WTC11 (cell line): ENCODE data around the gene VPS8. TPM values are rescaled to one million over a fixed set of nuclear protein-coding genes. Genes with fewer than 3 reads are reported as not detected.

Source experiments
- ATAC-seq: fragments of 200-7000 bp; cut with Tn5 transposase; 2 replicates; pipeline ENCODE4 v1.10.0; 2021; ENCODE audit warnings: mild to moderate bottlenecking, moderate library complexity
- CTCF ChIA-PET: fragments of 300-600 bp; sonication (Branson Sonifier 250); formaldehyde crosslinking; loops from one replicate; lab custom pipeline; 2021; ENCODE audit warnings: antibody characterized with exemption; lab: Charles Lee
- POLR2A ChIA-PET: fragments of 350-600 bp; sonication (Branson Sonifier 250); formaldehyde crosslinking; loops from one replicate; lab custom pipeline; 2021; ENCODE audit warnings: antibody characterized with exemption; lab: Charles Lee
- DNase-seq: peaks from one replicate; pipeline ENCODE4 v3.0.0; 2021; ENCODE audit warnings: low spot score
- H3K27ac Mint-ChIP-seq: 2 replicates; pipeline ENCODE4 v1.8.0; 2021; ENCODE audit warnings: mixed read lengths
- H3K27me3 Mint-ChIP-seq: 2 replicates; pipeline ENCODE4 v1.8.0; 2021; ENCODE audit warnings: low read depth, mild to moderate bottlenecking, moderate library complexity, mixed read lengths
- H3K36me3 Mint-ChIP-seq: 2 replicates; pipeline ENCODE4 v1.8.0; 2021; ENCODE audit warnings: mixed read lengths
- H3K4me1 Mint-ChIP-seq: 2 replicates; pipeline ENCODE4 v1.8.0; 2022; ENCODE audit warnings: mixed read lengths
- H3K4me3 Mint-ChIP-seq: 2 replicates; pipeline ENCODE4 v1.8.0; 2021; ENCODE audit warnings: mild to moderate bottlenecking, moderate library complexity, mixed read lengths
- H3K9me3 Mint-ChIP-seq: 2 replicates; pipeline ENCODE4 v1.8.0; 2021; ENCODE audit warnings: mixed read lengths
- FOXK1 ChIP-seq: sonication (generic); formaldehyde crosslinking; IDR thresholded peaks from 2 replicates; pipeline ENCODE4 v1.8.0; 2022; ENCODE audit warnings: mild to moderate bottlenecking, moderate library complexity, missing genetic modification reagents
- FOXP1 ChIP-seq: sonication (generic); formaldehyde crosslinking; IDR thresholded peaks from 2 replicates; pipeline ENCODE4 v1.8.0; 2022; ENCODE audit warnings: missing genetic modification reagents, mild to moderate bottlenecking, moderate library complexity, borderline replicate concordance
- GABPB1 ChIP-seq: sonication (generic); formaldehyde crosslinking; IDR thresholded peaks from 2 replicates; pipeline ENCODE4 v1.8.1; 2023; ENCODE audit warnings: mild to moderate bottlenecking, missing genetic modification reagents
- IRF2 ChIP-seq: sonication (generic); formaldehyde crosslinking; IDR thresholded peaks from 2 replicates; pipeline ENCODE4 v1.8.0; 2022; ENCODE audit warnings: low read depth, missing genetic modification reagents, borderline replicate concordance
- JAZF1 ChIP-seq: fragments of 250-450 bp; sonication (Bioruptor Pico); IDR thresholded peaks from 2 replicates; pipeline ENCODE4 v1.9.0; 2021; ENCODE audit warnings: moderate library complexity, mild to moderate bottlenecking, inconsistent platforms
- KAT7 ChIP-seq: sonication (generic); formaldehyde crosslinking; IDR thresholded peaks from 2 replicates; pipeline ENCODE4 v1.8.1; 2023; ENCODE audit warnings: missing genetic modification reagents, mild to moderate bottlenecking, borderline replicate concordance
- NR3C1 ChIP-seq: sonication (generic); formaldehyde crosslinking; conservative IDR thresholded peaks from 2 replicates; pipeline ENCODE4 v1.8.1; 2023; ENCODE audit warnings: low read depth, mild to moderate bottlenecking, missing genetic modification reagents
- OVOL2 ChIP-seq: fragments of 250-450 bp; sonication (Bioruptor Pico); IDR thresholded peaks from 2 replicates; pipeline ENCODE4 v1.9.0; 2021; ENCODE audit warnings: mild to moderate bottlenecking, borderline replicate concordance
- PREB ChIP-seq: sonication (generic); formaldehyde crosslinking; IDR thresholded peaks from 2 replicates; pipeline ENCODE4 v1.8.1; 2022; ENCODE audit warnings: mild to moderate bottlenecking, missing genetic modification reagents, moderate library complexity, borderline replicate concordance
- SOX15 ChIP-seq: fragments of 250-450 bp; sonication (Bioruptor Pico); IDR thresholded peaks from 2 replicates; pipeline ENCODE4 v1.9.0; 2021; ENCODE audit warnings: mild to moderate bottlenecking
- USF2 ChIP-seq: sonication (generic); formaldehyde crosslinking; IDR thresholded peaks from 2 replicates; pipeline ENCODE4 v1.8.1; 2023; ENCODE audit warnings: mild to moderate bottlenecking, missing genetic modification reagents, moderate library complexity
- ZNF425 ChIP-seq: fragments of 250-450 bp; sonication (Bioruptor Pico); conservative IDR thresholded peaks from 2 replicates; pipeline ENCODE4 v1.9.0; 2021; ENCODE audit warnings: mild to moderate bottlenecking
- total RNA-seq: library from RNA; stranded (reverse); gene quantifications from 3 replicates; pipeline ENCODE4 v1.2.3, GENCODE V29; 2021
- TF ChIP-seq, protein P1 (sequence below): sonication (generic); formaldehyde crosslinking; IDR thresholded peaks from 2 replicates; pipeline ENCODE4 v1.8.1; 2022; ENCODE audit warnings: mild to moderate bottlenecking, moderate library complexity, missing genetic modification reagents
- TF ChIP-seq, protein P2 (sequence below): fragments of 250-450 bp; sonication (Bioruptor Pico); IDR thresholded peaks from 2 replicates; pipeline ENCODE4 v1.9.0; 2021; ENCODE audit warnings: mild to moderate bottlenecking
- TF ChIP-seq, protein P3 (sequence below): sonication (generic); formaldehyde crosslinking; IDR thresholded peaks from 2 replicates; pipeline ENCODE4 v1.8.0; 2022; ENCODE audit warnings: mild to moderate bottlenecking, missing genetic modification reagents
- TF ChIP-seq, protein P4 (sequence below): sonication (generic); formaldehyde crosslinking; IDR thresholded peaks from 2 replicates; pipeline ENCODE4 v1.8.0; 2022; ENCODE audit warnings: missing genetic modification reagents

The VPS8 gene
- total RNA-seq, 1 experiment from 2014 or later = 44.9 TPM

- TF ChIP-seq FOXK1 (CRISPR knock-in tag) (no peak), USF2 (CRISPR knock-in tag) (no peak), OVOL2 (CRISPR knock-in tag) (no peak)
- TF ChIP-seq, protein P1, sequence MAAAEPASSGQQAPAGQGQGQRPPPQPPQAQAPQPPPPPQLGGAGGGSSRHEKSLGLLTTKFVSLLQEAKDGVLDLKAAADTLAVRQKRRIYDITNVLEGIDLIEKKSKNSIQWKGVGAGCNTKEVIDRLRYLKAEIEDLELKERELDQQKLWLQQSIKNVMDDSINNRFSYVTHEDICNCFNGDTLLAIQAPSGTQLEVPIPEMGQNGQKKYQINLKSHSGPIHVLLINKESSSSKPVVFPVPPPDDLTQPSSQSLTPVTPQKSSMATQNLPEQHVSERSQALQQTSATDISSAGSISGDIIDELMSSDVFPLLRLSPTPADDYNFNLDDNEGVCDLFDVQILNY (CRISPR knock-in tag) = no peak
Observed at GRCh38 chr3:184822081-184822480, 10.1 kb downstream of the VPS8 start (continued).

DNA sequence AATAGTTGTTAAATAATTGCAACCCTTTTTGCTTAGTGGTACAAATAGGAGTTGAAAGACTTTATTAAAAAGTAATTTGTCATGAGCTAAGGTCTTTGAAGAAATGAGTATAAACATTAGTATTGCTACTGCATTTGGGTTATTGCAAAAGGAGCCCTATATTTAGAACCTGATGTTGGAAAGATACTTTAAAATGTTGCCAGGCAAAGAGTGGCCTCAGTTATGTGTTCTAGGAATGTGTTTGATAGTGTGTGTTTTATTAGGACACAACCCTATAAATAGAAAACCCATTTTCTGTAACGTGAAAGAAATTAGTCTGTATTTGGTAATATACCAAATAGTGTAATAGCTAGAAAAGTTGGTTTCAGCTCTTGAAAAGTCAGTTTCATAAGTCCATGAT is 10.7 kb downstream of the VPS8 start:
- H3K27me3 Mint-ChIP-seq = no peaks in the 10 kb centered on the region
- H3K4me3 Mint-ChIP-seq = no peak overlapping the region
- ATAC-seq (no peak), DNase-seq (no peak)
- CTCF ChIA-PET = interaction anchor here (0.7 kb wide), 2 partner anchors 11 to 268 kb away, joined by 3 to 4 read pairs; partner anchors contain the start of gene VPS8
- TF ChIP-seq, protein P2, sequence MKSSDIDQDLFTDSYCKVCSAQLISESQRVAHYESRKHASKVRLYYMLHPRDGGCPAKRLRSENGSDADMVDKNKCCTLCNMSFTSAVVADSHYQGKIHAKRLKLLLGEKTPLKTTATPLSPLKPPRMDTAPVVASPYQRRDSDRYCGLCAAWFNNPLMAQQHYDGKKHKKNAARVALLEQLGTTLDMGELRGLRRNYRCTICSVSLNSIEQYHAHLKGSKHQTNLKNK (CRISPR knock-in tag) = no peak
- TF ChIP-seq KAT7 (CRISPR knock-in tag) = no peak
- TF ChIP-seq, all 79 proteins: peak for 0
- Mint-ChIP-seq H3K4me1 (no peaks in the 10 kb centered on the region), H3K36me3 (peaks cover 5% of the 10 kb centered on the region; the same call in 1 of the 2 replicates), H3K9me3 (no peaks in the 10 kb centered on the region), H3K27ac (no peak overlapping the region)
- POLR2A ChIA-PET = no interaction called here

GRCh38 chr3:184823990-184824389 is 12.0 kb downstream of the VPS8 start:
- ATAC-seq (no peak), DNase-seq (no peak)
- POLR2A ChIA-PET = no interaction called here
- no peak for TF ChIP-seq ZNF425 (CRISPR knock-in tag)
- TF ChIP-seq GABPB1 (CRISPR knock-in tag) = no peak
- TF ChIP-seq, protein P3, sequence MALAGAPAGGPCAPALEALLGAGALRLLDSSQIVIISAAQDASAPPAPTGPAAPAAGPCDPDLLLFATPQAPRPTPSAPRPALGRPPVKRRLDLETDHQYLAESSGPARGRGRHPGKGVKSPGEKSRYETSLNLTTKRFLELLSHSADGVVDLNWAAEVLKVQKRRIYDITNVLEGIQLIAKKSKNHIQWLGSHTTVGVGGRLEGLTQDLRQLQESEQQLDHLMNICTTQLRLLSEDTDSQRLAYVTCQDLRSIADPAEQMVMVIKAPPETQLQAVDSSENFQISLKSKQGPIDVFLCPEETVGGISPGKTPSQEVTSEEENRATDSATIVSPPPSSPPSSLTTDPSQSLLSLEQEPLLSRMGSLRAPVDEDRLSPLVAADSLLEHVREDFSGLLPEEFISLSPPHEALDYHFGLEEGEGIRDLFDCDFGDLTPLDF (CRISPR knock-in tag) = no peak
- no peak for TF ChIP-seq SOX15
- TF ChIP-seq JAZF1 (CRISPR knock-in tag) = no peak
- TF ChIP-seq IRF2 (CRISPR knock-in tag) = no peak
- no peak for TF ChIP-seq PREB (CRISPR knock-in tag)
- TF ChIP-seq, protein P4, sequence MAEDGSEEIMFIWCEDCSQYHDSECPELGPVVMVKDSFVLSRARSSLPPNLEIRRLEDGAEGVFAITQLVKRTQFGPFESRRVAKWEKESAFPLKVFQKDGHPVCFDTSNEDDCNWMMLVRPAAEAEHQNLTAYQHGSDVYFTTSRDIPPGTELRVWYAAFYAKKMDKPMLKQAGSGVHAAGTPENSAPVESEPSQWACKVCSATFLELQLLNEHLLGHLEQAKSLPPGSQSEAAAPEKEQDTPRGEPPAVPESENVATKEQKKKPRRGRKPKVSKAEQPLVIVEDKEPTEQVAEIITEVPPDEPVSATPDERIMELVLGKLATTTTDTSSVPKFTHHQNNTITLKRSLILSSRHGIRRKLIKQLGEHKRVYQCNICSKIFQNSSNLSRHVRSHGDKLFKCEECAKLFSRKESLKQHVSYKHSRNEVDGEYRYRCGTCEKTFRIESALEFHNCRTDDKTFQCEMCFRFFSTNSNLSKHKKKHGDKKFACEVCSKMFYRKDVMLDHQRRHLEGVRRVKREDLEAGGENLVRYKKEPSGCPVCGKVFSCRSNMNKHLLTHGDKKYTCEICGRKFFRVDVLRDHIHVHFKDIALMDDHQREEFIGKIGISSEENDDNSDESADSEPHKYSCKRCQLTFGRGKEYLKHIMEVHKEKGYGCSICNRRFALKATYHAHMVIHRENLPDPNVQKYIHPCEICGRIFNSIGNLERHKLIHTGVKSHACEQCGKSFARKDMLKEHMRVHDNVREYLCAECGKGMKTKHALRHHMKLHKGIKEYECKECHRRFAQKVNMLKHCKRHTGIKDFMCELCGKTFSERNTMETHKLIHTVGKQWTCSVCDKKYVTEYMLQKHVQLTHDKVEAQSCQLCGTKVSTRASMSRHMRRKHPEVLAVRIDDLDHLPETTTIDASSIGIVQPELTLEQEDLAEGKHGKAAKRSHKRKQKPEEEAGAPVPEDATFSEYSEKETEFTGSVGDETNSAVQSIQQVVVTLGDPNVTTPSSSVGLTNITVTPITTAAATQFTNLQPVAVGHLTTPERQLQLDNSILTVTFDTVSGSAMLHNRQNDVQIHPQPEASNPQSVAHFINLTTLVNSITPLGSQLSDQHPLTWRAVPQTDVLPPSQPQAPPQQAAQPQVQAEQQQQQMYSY = no peak
- TF ChIP-seq NR3C1 = no peak
- TF ChIP-seq FOXP1 (CRISPR knock-in tag) = no peak
- TF ChIP-seq, all 79 proteins: peak for 0
- no peak overlapping the region for H3K4me3 Mint-ChIP-seq
- H3K36me3 Mint-ChIP-seq = peaks cover 5% of the 10 kb centered on the region; the same call in 1 of the 2 replicates
- CTCF ChIA-PET = interaction anchor here (1.1 to 1.2 kb wide), 2 partner anchors 12 to 263 kb away, joined by 4 to 12 read pairs; partner anchors contain the start of genes EPHB3 and VPS8
- H3K9me3 Mint-ChIP-seq = no peaks in the 10 kb centered on the region
- no peak overlapping the region for H3K27ac Mint-ChIP-seq
- no peaks in the 10 kb centered on the region for H3K4me1 Mint-ChIP-seq
- no peaks in the 10 kb centered on the region for H3K27me3 Mint-ChIP-seq
